Inferior parietal cortex (tissue), 1 donor: ENCODE data around the gene NEURL1B.

Source experiments
- DNase-seq: peaks from one replicate; pipeline ENCODE4 v3.0.0-alpha.2; 2016; ENCODE audit errors: extremely low spot score

The NEURL1B gene

GRCh38 chr5:172714491-172715420, 73.7 kb downstream of the NEURL1B start:
- peak; percentile 78 for DNase-seq

GRCh38 chr5:172715421-172715780, 74.3 kb downstream of the NEURL1B start:
- no peak for DNase-seq

- DNase-seq, result no peak
These were observed 75.0 kb downstream of the NEURL1B start for GRCh38 chr5:172715931-172716682.

GRCh38 chr5:172716796-172717313, 75.8 kb downstream of the NEURL1B start:
- peak; percentile 89 for DNase-seq

- no peak for DNase-seq
These were observed 76.6 kb downstream of the NEURL1B start for GRCh38 chr5:172717481-172718195.

- DNase-seq, result no peak
These were observed 77.6 kb downstream of the NEURL1B start for GRCh38 chr5:172718527-172719114.

GRCh38 chr5:172719211-172719610, 78.1 kb downstream of the NEURL1B start:
- DNase-seq, result no peak

GRCh38 chr5:172720655-172721054, 79.6 kb downstream of the NEURL1B start:
- DNase-seq, result no peak

GRCh38 chr5:172721455-172722326, 80.6 kb downstream of the NEURL1B start:
- no peak for DNase-seq

- DNase-seq, result no peak
These were observed 81.3 kb downstream of the NEURL1B start for GRCh38 chr5:172722327-172722815.

- DNase-seq, result peak; percentile 61
These were observed 82.4 kb downstream of the NEURL1B start for GRCh38 chr5:172723508-172723907.

GRCh38 chr5:172724242-172725183, 83.5 kb downstream of the NEURL1B start:
- DNase-seq, result no peak

- DNase-seq, result no peak
These were observed 84.2 kb downstream of the NEURL1B start for GRCh38 chr5:172725273-172725672.

- no peak for DNase-seq
These were observed 84.7 kb downstream of the NEURL1B start for GRCh38 chr5:172725785-172726184.

- DNase-seq, result no peak
These were observed 85.9 kb downstream of the NEURL1B start for GRCh38 chr5:172726966-172727365.

GRCh38 chr5:172727551-172727950, 86.5 kb downstream of the NEURL1B start:
- no peak for DNase-seq

- no peak for DNase-seq
These were observed 87.6 kb downstream of the NEURL1B start for GRCh38 chr5:172728481-172729241.

GRCh38 chr5:172729588-172729987, 88.5 kb downstream of the NEURL1B start:
- no peak for DNase-seq
